GM18505 (cell line): ENCODE measurements around the gene GRIN2B.

Source experiments
- ATAC-seq: cut with Tn5 transposase; IDR thresholded peaks from one replicate; pipeline ENCODE4 v1.9.1; 2021; ENCODE audit not compliant: unreplicated experiment
- POLR2A ChIP-seq: IDR thresholded peaks from 4 replicates; pipeline ENCODE4 v1.6.1; 2011; ENCODE audit warnings: borderline replicate concordance; ENCODE audit not compliant: insufficient read depth, insufficient read length; ENCODE audit errors: extremely low read depth

Gene GRIN2B

GRCh38 chr12:13981296-13981962 is at the start of gene GRIN2B:
TSS of gene GRIN2B (minus strand) at chr12:13981602. CDS start at chr12:13866208, 115,394 bp downstream.
- ATAC-seq, result no peak
- TF ChIP-seq POLR2A, result no peak

DNA sequence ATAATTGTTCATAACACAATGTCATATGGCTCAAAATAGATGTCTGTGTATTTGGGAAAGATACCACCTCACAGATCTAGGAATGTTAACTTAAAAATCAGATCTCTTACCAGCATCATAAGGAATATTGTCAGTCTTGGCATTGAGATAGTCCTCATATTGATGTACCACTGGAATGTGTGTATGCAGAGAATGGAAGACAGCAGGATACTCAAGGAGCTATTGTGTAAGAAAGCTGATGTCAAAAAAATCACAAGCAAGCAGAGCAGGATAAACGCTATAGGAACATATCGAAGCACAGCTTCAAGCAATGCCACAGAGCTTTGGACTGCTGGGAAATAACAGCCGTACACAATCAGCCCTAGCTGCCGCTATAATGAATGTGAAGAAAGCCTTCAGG is 45.1 kb upstream of the GRIN2B start:
- TF ChIP-seq POLR2A, result no peak

GRCh38 chr12:14024591-14024990 is 43.2 kb upstream of the GRIN2B start:
- no peak for TF ChIP-seq POLR2A
- no peak for ATAC-seq

More for the DNA sequence above, 45.1 kb upstream of the GRIN2B start:
- no peak for ATAC-seq

- ATAC-seq, result no peak
Observed at GRCh38 chr12:14018080-14018479, 36.7 kb upstream of the GRIN2B start.

DNA sequence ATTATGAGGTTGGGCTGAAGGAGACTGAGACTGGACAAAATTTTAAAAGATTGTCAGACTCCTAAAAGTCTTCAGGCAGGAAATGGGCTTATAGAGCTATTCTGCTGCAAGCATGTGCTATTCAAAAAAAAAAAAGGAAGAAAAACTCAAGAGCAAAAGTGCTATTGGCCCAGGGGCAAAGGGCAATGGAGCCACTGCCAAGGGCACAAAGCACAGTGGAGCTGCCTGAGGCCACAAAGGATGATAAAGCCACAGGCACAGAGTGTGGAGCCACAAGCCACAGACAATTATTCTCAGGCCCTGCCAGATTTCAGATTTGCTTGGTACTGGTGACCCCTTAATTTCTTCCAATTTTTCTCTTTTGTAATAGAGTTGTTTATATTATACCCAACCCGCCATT is 29.6 kb upstream of the GRIN2B start:
- TF ChIP-seq POLR2A, result no peak
- ATAC-seq, result no peak

More at GRCh38 chr12:14018080-14018479, 36.7 kb upstream of the GRIN2B start:
- no peak for TF ChIP-seq POLR2A

GRCh38 chr12:14007639-14008038 is 26.2 kb upstream of the GRIN2B start:
- no peak for TF ChIP-seq POLR2A
- no peak for ATAC-seq

- no peak for ATAC-seq
- no peak for TF ChIP-seq POLR2A
Observed at GRCh38 chr12:13992585-13992984, 11.2 kb upstream of the GRIN2B start.

- TF ChIP-seq POLR2A, result no peak
Observed at GRCh38 chr12:13992106-13992505, 10.7 kb upstream of the GRIN2B start.

GRCh38 chr12:13986031-13986430 is 4.6 kb upstream of the GRIN2B start:
- no peak for ATAC-seq
- TF ChIP-seq POLR2A, result no peak

More at GRCh38 chr12:13992106-13992505, 10.7 kb upstream of the GRIN2B start:
- no peak for ATAC-seq

DNA sequence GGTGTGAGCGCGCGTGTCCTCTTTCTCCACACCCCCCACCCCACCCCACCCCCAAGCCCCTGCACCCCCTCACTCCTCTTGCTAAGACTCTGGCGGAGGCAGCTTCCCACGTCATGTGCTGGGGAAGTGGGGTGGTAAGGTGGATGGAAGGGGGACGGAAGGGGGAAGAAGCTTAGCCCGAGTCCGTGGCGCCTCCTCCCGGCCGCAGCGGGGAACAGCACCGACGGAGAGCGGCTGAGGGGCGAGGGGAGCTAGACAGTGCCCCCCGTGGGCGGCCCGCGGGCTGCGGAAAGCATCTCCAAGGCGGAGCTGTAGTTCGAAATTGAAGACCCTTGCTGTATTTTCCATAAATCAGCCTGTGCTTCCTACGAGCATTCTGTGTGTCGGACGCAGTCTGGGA is 588 bp upstream of the GRIN2B start:
- no peak for ATAC-seq
- TF ChIP-seq POLR2A, result no peak

GRCh38 chr12:13980538-13981295 is 685 bp downstream of the GRIN2B start:
- ATAC-seq, result no peak
- TF ChIP-seq POLR2A, result no peak

GRCh38 chr12:13979772-13980378 is 1.5 kb downstream of the GRIN2B start:
- TF ChIP-seq POLR2A, result no peak
- no peak for ATAC-seq

DNA sequence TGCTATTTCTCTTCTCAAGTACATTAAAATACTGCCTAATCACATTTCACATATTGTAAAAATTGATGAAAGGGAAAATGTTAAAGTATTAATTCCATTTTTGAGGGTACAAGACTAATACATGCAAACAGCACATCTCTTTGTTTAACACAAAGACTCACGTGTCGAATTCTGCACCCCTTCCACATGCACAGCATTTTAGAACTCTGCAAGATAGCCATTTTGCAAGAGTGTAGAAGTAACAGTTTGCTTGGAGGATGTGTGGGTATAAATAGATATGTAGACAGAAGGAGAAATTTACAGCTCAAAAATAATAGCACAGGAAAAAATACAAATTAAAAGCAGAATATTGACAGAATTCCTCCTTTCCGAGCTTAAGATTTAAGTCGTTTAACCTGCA is 2.5 kb downstream of the GRIN2B start:
- ATAC-seq, result no peak
- TF ChIP-seq POLR2A, result no peak

DNA sequence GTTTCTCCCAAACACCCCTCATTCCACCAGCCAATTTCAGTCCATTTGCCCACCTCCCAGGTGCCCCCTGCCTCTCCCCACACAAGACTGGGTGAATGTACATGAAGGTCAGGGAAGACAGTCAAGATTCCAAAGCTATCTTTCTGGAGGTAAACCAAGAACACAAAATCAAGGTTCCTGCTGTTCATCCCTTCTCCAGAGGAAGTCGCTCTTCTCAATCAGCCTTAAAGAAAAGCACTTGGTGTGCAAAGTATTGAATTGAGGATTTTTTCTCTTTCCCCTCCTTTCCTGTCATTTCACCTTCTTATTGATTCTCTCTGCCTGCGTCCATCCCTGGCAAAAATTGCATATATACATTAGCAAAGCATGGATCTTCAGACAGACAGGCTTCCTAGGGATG is 4.5 kb downstream of the GRIN2B start:
- ATAC-seq, result no peak
- no peak for TF ChIP-seq POLR2A

DNA sequence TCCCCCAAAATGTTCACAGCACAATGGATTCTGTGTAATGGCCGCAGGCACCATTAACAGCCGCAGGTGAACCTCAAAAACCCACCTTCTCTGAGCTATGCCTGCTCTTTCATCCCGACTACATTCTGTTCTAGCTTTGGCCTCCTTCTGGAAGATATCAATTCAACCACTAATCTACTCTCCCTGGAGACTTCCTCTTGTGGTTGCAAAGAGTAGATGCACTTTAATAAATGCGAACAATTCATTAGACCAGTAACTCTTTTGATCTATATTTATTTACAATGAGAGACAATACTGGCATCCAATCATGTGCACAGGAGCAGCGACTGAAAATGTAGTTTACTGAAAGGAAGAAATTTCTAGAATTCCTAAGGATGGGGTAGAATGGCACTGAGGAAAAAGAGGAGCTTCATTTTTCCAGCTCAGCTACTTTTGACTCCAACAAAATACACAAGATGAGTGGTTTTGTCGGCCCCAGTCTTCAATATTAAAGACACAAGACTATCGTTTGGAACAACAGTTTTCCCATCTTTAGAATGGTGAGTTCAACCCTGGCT is 5.3 kb downstream of the GRIN2B start:
- no peak for ATAC-seq
- TF ChIP-seq POLR2A, result no peak
